NCI-H82 (cell line): ENCODE measurements around the gene PLEKHF1.
"Not testable (repeated sequence)": the region's sequence is repeated elsewhere in the genome, so short reads cannot be mapped to it uniquely, and the experiment has no call there.

ENCODE experiments used
- DNase-seq: peaks from one replicate; lab custom pipeline; 2025; lab: John Stamatoyannopoulos, UW

PLEKHF1 gene

GRCh38 chr19:29664753-29665214 is 477 bp upstream of the PLEKHF1 start:
- DNase-seq, result no peak

DNA sequence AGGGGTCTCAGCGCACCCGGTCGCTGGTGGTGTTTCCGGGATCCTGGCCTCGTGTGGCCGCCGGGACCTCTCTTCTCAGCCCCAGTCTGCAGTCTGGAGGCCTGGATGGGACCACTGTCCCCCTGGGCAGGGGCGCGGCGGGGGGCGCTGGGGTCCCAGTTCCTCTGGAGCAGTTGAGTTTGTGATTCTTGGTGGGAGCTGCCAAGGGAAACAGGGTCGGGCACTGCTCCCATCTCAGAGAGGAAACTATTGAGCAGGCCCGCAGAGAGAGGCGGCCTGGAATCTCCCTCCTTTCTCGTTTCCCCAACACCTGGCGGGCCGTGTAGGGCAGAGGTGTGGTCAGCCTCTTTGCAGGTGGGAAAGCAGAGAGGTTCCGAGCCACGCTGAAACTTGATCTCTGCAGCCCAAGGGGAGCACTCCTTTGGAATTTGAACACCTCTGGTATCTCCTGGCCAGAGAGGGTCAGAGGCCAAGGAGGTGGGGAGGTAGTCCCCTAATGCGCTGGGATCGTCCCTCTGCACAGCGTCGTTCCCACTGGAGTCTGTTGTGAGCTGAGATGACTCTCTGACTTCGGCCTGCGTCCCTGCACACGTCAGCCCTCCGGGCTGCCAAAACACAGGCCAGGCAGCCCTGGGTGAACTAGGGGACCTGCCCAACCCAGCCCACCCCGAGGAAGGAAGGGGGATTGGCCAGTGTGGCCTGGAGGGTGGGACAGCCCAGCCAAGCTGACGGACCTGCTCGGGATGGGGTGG is 741 bp downstream of the PLEKHF1 start:
- DNase-seq, result no peak

DNA sequence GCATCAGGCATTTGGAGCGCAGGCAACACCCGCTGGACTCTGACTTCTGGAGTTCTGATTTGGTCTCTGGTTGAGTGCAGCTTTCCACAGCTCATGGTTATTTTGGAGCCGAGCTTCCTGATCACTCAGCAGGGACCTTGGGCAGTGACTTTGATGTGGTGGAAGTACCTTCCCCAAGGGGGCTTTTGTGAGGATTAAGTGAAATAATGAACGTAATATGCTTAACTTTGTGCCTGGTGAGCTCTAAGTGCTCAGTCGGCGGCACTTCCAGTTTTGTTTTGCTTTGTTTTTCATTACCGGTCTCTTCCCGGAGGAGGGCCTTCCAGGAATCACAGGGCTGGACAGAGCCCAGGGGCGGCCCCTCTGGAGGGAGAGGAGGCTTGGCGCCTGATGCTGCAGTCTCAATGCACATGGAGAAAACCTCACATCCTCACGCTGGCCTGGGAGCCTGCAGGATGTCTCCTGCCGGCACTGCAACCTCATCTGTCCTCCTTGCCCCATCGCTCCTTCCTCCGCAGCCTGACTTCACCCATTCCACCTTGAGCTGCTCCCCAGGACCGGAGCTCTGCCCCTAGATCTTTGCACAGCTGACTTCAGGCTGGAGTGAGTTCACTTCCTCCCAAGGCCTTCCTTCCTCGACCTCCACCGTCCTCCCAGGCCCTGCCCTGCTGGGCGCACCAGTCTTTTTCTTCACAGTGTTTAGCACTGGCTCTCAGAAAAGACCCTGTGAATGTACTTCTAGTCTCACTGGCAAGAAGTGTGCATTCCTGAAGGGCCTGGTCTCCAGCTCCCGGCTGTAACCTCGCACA is 1.5 kb downstream of the PLEKHF1 start:
- DNase-seq, result peak; percentile 65

GRCh38 chr19:29667387-29667783 is 2.1 kb downstream of the PLEKHF1 start:
- DNase-seq, result no peak

GRCh38 chr19:29667901-29668341 is 2.7 kb downstream of the PLEKHF1 start:
- DNase-seq, result peak; percentile 18

- no peak for DNase-seq
Observed at GRCh38 chr19:29668746-29669609, 3.7 kb downstream of the PLEKHF1 start.

- DNase-seq, result no peak
Observed at GRCh38 chr19:29670255-29670654, 5.0 kb downstream of the PLEKHF1 start.

DNA sequence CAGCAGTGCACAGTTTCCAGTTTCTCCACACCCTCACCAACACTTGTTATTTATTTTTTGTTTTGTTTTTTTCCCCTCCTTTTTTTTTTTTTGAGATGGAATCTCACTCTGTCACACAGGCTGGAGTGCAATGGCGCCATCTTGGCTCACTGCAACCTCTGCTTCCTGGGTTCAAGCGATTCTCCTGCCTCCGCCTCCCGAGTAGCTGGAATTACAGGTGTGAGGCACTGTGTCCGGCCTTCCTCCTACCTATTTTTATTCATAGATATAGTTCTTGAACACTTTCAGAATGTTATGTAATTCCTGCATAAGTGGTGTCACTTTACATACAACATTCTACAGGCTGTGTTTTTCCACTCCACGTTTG is 5.7 kb downstream of the PLEKHF1 start:
- DNase-seq, result not testable (repeated sequence)

GRCh38 chr19:29671393-29672160 is 6.3 kb downstream of the PLEKHF1 start:
- peak; percentile 78 for DNase-seq

GRCh38 chr19:29672319-29672932 is 7.2 kb downstream of the PLEKHF1 start:
- no peak for DNase-seq

DNA sequence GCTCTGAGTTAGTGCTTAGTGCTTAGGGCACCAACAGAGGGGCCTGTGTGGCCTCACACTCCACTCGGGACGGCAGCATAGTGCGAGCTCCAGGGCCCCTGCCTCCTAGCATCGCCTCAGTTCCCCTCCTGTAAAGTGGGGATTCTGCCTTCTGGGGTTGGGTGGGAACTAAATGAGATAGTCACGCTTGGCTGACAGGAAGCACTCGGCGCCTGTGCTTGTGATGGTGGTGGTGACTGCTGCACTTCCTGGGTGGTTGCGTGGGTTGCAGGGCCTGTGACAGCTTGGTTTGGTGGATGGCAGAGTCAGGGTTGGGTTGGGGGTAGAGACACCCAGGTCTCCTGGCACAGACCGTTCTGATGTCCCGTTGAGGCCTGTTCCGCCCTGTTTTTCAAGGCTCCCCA is 7.7 kb downstream of the PLEKHF1 start:
- no peak for DNase-seq

DNA sequence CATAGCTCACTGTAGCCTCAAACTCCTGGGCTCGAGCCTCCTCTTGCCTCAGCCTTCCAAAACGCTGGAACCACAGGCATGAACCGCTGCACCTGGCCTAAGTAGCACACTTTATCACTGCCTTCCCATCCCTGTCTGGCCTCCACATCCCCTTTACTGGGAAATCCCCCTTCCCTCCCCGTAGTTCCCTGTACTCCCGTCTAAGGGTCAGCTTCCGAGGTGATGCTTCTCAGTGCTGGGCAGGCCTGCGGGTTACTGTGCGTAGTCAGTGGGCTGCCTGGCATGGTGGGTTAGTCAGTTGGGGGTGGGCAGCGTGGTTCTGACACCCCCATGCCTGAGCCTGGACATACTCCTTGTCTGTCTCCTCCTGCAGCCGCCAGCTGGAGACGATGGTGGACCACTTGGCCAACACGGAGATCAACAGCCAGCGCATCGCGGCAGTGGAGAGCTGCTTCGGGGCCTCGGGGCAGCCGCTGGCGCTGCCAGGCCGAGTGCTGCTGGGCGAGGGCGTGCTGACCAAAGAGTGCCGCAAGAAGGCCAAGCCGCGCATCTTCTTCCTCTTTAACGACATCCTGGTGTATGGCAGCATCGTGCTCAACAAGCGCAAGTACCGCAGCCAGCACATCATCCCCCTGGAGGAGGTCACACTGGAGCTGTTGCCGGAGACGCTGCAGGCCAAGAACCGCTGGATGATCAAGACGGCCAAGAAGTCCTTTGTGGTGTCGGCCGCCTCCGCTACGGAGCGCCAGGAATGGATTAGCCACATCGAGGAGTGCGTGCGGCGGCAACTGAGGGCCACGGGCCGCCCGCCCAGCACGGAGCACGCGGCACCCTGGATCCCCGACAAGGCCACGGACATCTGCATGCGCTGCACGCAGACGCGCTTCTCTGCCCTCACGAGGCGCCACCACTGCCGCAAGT is 8.4 kb downstream of the PLEKHF1 start:
- DNase-seq, result no peak

DNA sequence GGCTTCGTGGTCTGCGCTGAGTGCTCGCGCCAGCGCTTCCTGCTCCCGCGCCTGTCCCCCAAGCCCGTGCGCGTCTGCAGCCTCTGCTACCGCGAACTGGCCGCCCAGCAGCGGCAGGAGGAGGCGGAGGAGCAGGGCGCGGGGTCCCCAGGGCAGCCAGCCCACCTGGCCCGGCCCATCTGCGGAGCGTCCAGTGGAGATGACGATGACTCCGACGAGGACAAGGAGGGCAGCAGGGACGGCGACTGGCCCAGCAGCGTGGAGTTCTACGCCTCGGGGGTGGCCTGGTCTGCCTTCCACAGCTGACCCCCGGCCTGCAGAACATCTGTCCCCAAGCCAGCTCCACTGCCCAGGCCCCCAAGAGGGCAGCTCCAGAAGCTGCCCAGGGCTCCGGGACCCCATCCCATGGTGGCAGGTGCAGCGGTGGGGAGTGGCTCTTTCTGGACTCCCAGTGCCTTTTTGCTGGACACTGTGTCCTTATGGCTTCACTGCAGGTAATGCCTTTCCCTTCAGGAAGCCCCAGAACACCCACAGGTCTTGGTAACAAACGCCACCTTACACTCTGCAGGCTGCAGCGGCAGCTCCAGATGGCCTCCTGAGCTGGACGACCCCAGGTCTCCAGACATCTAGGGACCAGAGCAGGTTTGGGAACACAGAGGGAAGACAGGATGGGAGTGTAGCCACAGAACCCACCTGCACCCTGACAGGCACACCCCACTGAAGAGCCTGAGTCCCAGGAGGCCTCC is 9.3 kb downstream of the PLEKHF1 start:
- DNase-seq, result no peak

DNA sequence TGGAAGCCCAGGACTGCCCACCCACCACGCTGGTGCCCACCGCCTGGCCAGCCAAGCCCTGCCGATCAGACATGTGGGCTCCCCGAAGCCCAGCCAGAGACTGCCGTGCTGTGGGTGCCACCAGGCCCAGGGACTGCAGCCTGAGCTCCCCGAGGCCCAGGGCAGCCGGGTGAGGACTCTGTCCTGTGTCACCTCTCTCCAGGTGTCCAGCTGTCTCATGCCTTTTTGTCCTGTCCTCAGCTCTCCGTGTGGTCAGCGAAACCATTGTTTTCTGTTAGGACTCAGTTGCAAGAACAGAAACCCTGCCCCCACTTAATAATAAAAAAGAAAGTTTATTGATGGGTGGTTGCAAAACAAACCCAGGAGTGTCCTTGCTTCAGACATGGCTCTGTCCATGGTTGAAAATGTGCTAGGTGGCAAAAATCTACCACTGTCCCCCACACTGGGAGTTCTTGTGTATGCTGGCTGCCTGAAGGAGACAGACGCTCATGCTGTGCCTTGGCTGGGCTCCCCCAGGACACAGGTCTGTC is 9.9 kb downstream of the PLEKHF1 start:
- no peak for DNase-seq

DNA sequence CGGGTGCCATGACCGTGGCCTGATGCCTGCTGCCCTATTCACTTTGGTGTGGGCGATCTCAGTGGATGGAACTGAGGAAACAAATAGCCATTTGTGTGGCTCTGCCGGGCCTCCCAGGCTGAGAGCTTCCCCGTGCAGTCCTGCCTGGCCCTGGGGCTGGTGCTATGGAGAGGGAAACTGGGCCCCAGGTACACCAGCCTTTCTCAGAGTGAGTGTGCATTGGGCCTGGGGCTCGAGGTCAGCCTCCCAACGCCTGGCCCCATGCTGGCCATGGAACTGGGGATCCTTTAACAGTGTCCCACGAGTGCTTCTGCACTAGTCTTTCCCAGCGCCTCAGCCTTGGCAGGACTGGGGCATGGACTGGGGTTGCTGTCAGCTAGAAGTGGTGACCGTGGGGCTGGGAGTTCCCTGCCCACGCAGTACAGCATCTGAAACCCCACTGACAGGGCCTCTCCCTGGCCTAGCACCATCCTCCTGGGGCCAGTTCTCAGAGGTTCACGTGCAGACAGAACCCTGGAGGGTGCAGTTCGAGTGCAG is 10.5 kb downstream of the PLEKHF1 start:
- DNase-seq, result no peak

DNA sequence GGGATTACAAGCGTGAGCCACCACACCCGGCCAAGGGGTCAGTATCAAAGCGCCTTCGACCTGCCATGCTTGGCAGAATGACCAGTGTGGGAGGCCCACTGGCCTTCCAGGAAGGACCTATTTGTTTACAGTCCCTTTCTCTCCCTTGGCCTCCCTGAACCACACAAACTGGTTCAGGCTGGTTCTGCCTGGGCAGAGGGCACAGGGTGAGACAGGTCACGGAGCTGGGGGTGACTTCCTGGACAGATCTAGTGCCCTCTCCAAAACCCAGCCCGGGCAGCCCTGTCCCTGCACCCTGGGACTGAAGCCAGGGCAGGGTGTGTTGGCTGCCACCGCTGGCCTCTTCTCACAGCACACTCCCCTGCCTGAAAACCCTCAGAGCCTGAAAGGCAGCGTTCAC is 11.3 kb downstream of the PLEKHF1 start:
- no peak for DNase-seq

DNA sequence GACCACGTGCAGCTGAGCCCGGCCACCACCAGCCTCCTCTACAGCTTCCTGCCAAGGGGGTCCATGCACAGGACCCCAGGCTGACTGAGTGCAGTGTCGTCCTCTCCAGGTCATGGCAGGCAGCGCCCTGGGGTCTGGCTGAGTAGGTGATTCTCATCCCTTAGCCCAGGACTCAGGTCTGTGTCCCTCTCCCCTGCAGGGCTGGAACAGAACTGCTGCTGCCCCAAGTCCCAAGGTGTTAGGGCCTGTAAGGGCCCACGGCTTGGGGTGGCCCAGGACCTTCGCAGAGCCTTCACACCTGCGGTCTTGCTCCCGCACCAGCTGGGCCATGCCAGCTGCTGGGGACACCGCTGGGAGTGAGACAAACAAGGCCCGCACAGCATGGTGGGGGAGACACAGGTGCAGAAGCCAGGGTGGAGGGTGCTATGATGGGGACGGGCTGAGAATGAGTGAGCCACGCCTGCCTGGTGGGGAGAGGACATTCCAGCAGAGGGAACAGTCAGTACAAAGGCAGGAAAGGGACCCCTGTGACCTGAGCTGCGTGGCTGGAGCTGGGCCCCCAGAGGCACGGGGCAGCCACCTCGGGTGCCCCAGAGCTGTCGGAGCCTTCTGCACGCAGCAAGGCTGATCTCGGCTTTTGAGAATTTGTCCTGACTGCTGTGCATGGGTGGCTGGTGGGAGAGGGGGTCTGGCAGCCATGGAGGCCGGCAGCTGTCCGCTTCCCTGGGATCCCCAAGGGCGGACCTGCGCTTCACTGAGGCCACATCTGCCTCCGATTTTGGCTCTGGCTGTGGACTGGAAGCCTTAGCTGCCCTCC is 11.9 kb downstream of the PLEKHF1 start:
- DNase-seq, result peak; percentile 8
